ENCODE data around the gene PITPNC1.
"Not testable (repeated sequence)": the region's sequence is repeated elsewhere in the genome, so short reads cannot be mapped to it uniquely, and the experiment has no call there.

Gene PITPNC1

GRCh38 chr17:67702861-67703260 lies 325.8 kb downstream of the PITPNC1 start:
- in situ Hi-C loops (cut with MboI; ENCODE audit: low sequenced_read_pairs): not testable (repeated sequence)

- in situ Hi-C loops (cut with MboI; ENCODE audit: low sequenced_read_pairs): no loop called here
These were observed 330.4 kb downstream of the PITPNC1 start for GRCh38 chr17:67707442-67707841.

- in situ Hi-C loops (cut with MboI; ENCODE audit: low sequenced_read_pairs): no loop called here
These were observed 331.3 kb downstream of the PITPNC1 start for GRCh38 chr17:67708378-67708777.

GRCh38 chr17:67711916-67712315 lies 334.8 kb downstream of the PITPNC1 start:
- in situ Hi-C loops (cut with MboI; ENCODE audit: low sequenced_read_pairs): no loop called here

GRCh38 chr17:67712375-67712774 lies 335.3 kb downstream of the PITPNC1 start:
- in situ Hi-C loops (cut with MboI; ENCODE audit: low sequenced_read_pairs): no loop called here

- in situ Hi-C loops (cut with MboI; ENCODE audit: low sequenced_read_pairs): no loop called here
These were observed 336.1 kb downstream of the PITPNC1 start for GRCh38 chr17:67713169-67713568.

GRCh38 chr17:67716405-67716798 lies 339.3 kb downstream of the PITPNC1 start:
- in situ Hi-C loops (cut with MboI; ENCODE audit: low sequenced_read_pairs): no loop called here

GRCh38 chr17:67717192-67717623 lies 340.1 kb downstream of the PITPNC1 start:
- in situ Hi-C loops (cut with MboI; ENCODE audit: low sequenced_read_pairs): no loop called here

GRCh38 chr17:67717624-67718324 lies 340.7 kb downstream of the PITPNC1 start, which contains the start of gene NOL11:
Gene NOL11, plus strand, starts transcription at chr17:67717936. Its CDS starts 12 bp downstream, at chr17:67717948.
- in situ Hi-C loops (cut with MboI; ENCODE audit: low sequenced_read_pairs): no loop called here

- in situ Hi-C loops (cut with MboI; ENCODE audit: low sequenced_read_pairs): no loop called here
These were observed 341.4 kb downstream of the PITPNC1 start for GRCh38 chr17:67718325-67718941.

GRCh38 chr17:67725373-67725791 lies 348.3 kb downstream of the PITPNC1 start:
- in situ Hi-C loops (cut with MboI; ENCODE audit: low sequenced_read_pairs): no loop called here

- in situ Hi-C loops (cut with MboI; ENCODE audit: low sequenced_read_pairs): no loop called here
These were observed 348.7 kb downstream of the PITPNC1 start for GRCh38 chr17:67725807-67726206.

GRCh38 chr17:67727152-67728039 lies 350.3 kb downstream of the PITPNC1 start:
- in situ Hi-C loops (cut with MboI; ENCODE audit: low sequenced_read_pairs): not testable (repeated sequence)

- in situ Hi-C loops (cut with MboI; ENCODE audit: low sequenced_read_pairs): no loop called here
These were observed 352.8 kb downstream of the PITPNC1 start for GRCh38 chr17:67729903-67730302.

- in situ Hi-C loops (cut with MboI; ENCODE audit: low sequenced_read_pairs): no loop called here
These were observed 353.6 kb downstream of the PITPNC1 start for GRCh38 chr17:67730731-67731130.

GRCh38 chr17:67733449-67733848 lies 356.4 kb downstream of the PITPNC1 start:
- in situ Hi-C loops (cut with MboI; ENCODE audit: low sequenced_read_pairs): no loop called here

GRCh38 chr17:67737145-67737544 lies 360.1 kb downstream of the PITPNC1 start:
- in situ Hi-C loops (cut with MboI; ENCODE audit: low sequenced_read_pairs): no loop called here

- in situ Hi-C loops (cut with MboI; ENCODE audit: low sequenced_read_pairs): no loop called here
These were observed 364.9 kb downstream of the PITPNC1 start for GRCh38 chr17:67742025-67742424.

Measured in hTERT RPE-1 (cell line).